ENCODE measurements around the gene RBM33. TPM values are rescaled to one million over a fixed set of nuclear protein-coding genes. Genes with fewer than 3 reads are reported as not detected.

The RBM33 gene
- total and polyA plus RNA-seq, 2 of the 4 experiments (the other 2 are of a cell fraction), result 7.3 to 10.8 TPM

- Histone ChIP-seq H2BK15ac (ENCODE audit: low read depth, low read length) (no peak overlapping the region), H3K27me3 (ENCODE audit: control insufficient read depth, insufficient read depth, low read length) (peaks cover 8% of the 10 kb centered on the region), H2BK5ac (ENCODE audit: low read depth, low read length, poor library complexity, severe bottlenecking) (no peak overlapping the region), H3K9me1 (ENCODE audit: insufficient read depth, low read length) (no peaks in the 10 kb centered on the region), H3K4me1 (ENCODE audit: control insufficient read depth, insufficient read depth, low read length) (no peaks in the 10 kb centered on the region), H3K9ac (ENCODE audit: low read depth, low read length) (no peak overlapping the region), H2AFZ (replicated peaks; ENCODE audit: low read length, poor library complexity) (peak overlapping the region; percentile 51), H2AK9ac (replicated peaks; ENCODE audit: low read depth, low read length, poor library complexity) (no peak overlapping the region), H3K4me3 (ENCODE audit: insufficient read depth, low read depth, low read length) (no peak overlapping the region), H3K56ac (ENCODE audit: extremely low read depth, insufficient read depth, low read length) (no peak overlapping the region), H3K79me1 (ENCODE audit: low read depth in 1 of 2, low read length in 2 of 2) (no peaks in the 10 kb centered on the region), H3K9me3 (ENCODE audit: control insufficient read depth, insufficient read depth, low read length) (no peaks in the 10 kb centered on the region), H3K4ac (ENCODE audit: low read depth, low read length) (no peak overlapping the region), H3K27ac (ENCODE audit: insufficient read depth, low read length) (no peak overlapping the region), H3K14ac (replicated peaks; ENCODE audit: low read depth, low read length) (no peak overlapping the region), H4K20me1 (ENCODE audit: insufficient read depth, low read length) (no peaks in the 10 kb centered on the region), H2BK20ac (ENCODE audit: low read depth, low read length) (no peak overlapping the region), H3K18ac (ENCODE audit: low read depth, low read length) (no peak overlapping the region), H2AK5ac (ENCODE audit: low read depth, low read length) (no peak overlapping the region), H3K23ac (ENCODE audit: low read depth, low read length) (no peak overlapping the region), H4K5ac (ENCODE audit: low read depth, low read length) (no peak overlapping the region), H4K8ac (ENCODE audit: low read depth in 2 of 2, low read length in 2 of 2) (no peak overlapping the region), H4K91ac (ENCODE audit: insufficient read depth, low read depth, low read length) (no peak overlapping the region), H3K4me2 (ENCODE audit: low read depth, low read length) (no peak overlapping the region), H2BK120ac (ENCODE audit: low read depth, low read length) (no peak overlapping the region), H3K36me3 (ENCODE audit: control insufficient read depth, insufficient read depth, low read length) (no peaks in the 10 kb centered on the region)
- WGBS, 2 experiments (ENCODE audit: extremely low coverage in 2 of 2, insufficient read length in 1 of 2), result 24% methylated on average over 9 of the region's 19 CpGs; no CpG with 5 or more reads in 1 of the 2 experiments
- ChIA-PET CTCF (no interaction called here), POLR2A (ENCODE audit: unreplicated experiment) (no interaction called here)
- BruUV-seq (replicated peaks), result no TSS peak
- ATAC-seq (ENCODE audit: low read depth), result no peak
- TF ChIP-seq ELK1 (IDR thresholded peaks at IDR 0.05; ENCODE audit: borderline replicate concordance, low read depth, low read length) (no peak), USF2 (IDR thresholded peaks at IDR 0.05; ENCODE audit: low read depth, low read length) (0 out of 2 replicates have a peak, but pooled peaks have one; percentile 31)
- intact Hi-C loops (cut with micrococcal nuclease), result no loop called here
- dilution Hi-C loops (cut with HindIII; ENCODE audit: low sequenced_read_pairs, unreplicated experiment), result no loop called here
- DNase-seq, result no peak
- in situ Hi-C loops (cut with MboI; ENCODE audit: low sequenced_read_pairs), result loop anchor here (5.0 to 10.0 kb wide), 2 partner anchors 124 to 151 kb away; no protein-coding TSS in a partner anchor
These were observed 41.1 kb upstream of the RBM33 start for GRCh38 chr7:155603205-155603857.
